Heart left ventricle (tissue), 16 donors: Measurements from ENCODE around the gene CSF3R. TPM values are rescaled to one million over a fixed set of nuclear protein-coding genes. Genes with fewer than 3 reads are reported as not detected.
A peak's percentile ranks its signal among the peaks of the same experiment; 100 is the strongest.

Experiments
- ATAC-seq, 4 donors: fragments of 200-7000 bp; cut with Tn5 transposase; one replicate each; pipeline ENCODE4 v1.9.1; 2020 to 2022; ENCODE audit warnings: moderate library complexity in 4 of 4, mild to moderate bottlenecking in 3 of 4, moderate number of reproducible peaks in 1 of 4
- DNase-seq, 5 donors: peaks; one replicate each; pipeline ENCODE4 v3.0.0-alpha.2; 2020
- H3K27ac ChIP-seq, 12 donors: fragments of 200-600 bp; sonication (generic) in 4 of 12; one replicate each; pipeline versions ENCODE4 v1.5.0 to v1.8.0; 2016 to 2022; ENCODE audit warnings: mild to moderate bottlenecking in 2 of 12
- H3K27me3 ChIP-seq, 9 donors: fragments of 200-600 bp; sonication (generic) in 2 of 9; one replicate each; pipeline versions ENCODE4 v1.5.1 to v1.8.0; 2016 to 2022; ENCODE audit warnings: mild to moderate bottlenecking in 3 of 9
- H3K36me3 ChIP-seq, 9 donors: fragments of 200-600 bp; sonication (generic) in 2 of 9; one replicate each; pipeline versions ENCODE4 v1.5.0 to v1.8.0; 2018 to 2022; ENCODE audit warnings: mild to moderate bottlenecking in 2 of 9
- H3K4me1 ChIP-seq, 12 donors: fragments of 200-600 bp; sonication (generic) in 4 of 12; one replicate each; pipeline versions ENCODE4 v1.5.0 to v1.8.0; 2016 to 2022; ENCODE audit warnings: mild to moderate bottlenecking in 3 of 12
- H3K4me3 ChIP-seq, 12 donors: fragments of 200-600 bp; sonication (generic) in 4 of 12; one replicate each; pipeline versions ENCODE4 v1.5.0 to v1.8.0; 2017 to 2022; ENCODE audit warnings: mild to moderate bottlenecking in 9 of 12, moderate library complexity in 4 of 12
- H3K9me3 ChIP-seq, 12 donors: fragments of 200-600 bp; sonication (generic) in 4 of 12; one replicate each; pipeline versions ENCODE4 v1.5.0 to v1.8.0; 2016 to 2022; ENCODE audit warnings: mild to moderate bottlenecking in 1 of 12
- POLR2A ChIP-seq, 2 donors: fragments of 450-650 bp; IDR thresholded peaks; one replicate each; pipeline ENCODE4 v1.6.1; 2017; ENCODE audit warnings: antibody characterized with exemption in 2 of 2, mild to moderate bottlenecking in 2 of 2, moderate library complexity in 2 of 2
- WGBS, 4 donors: extraction: QIAGEN DNeasy Blood & Tissue Kit in 2 of 4; methylation state at CpG; one replicate each; pipeline versions ENCODE4 v1.1.5 to v1.1.7; 2013 to 2018; 5-methylcytosine and 5-hydroxymethylcytosine counted together
- intact Hi-C, 10 donors: fragments of 100-400 bp; cut with DNase I; formaldehyde crosslinking; loops; one replicate each; pipeline versions ENCODE4 v1.11.1 to v1.14.2; 2022
- polyA plus RNA-seq, 2 donors: library from polyadenylated mRNA; stranded (reverse); fragments of 200-250 nt; gene quantifications; one replicate each; pipeline ENCODE4 v1.2.3, GENCODE V29; 2013
- total RNA-seq, 9 donors: library from RNA; depleted of rRNA in 2 of 9; stranded (reverse); fragments of >200 nt in 2 of 9; fragmentation: NEBNext Ultra II Directional in 3 of 9; extraction: Animal tissue kit (Norgen Biotek cat#: 25700) in 3 of 9; gene quantifications; one replicate each; pipeline versions ENCODE4 v1.1.0 to v1.2.4, GENCODE V29; 2016 to 2023
- TF ChIP-seq, protein P1 (sequence below), 12 donors: fragments of 200-600 bp; sonication (generic) in 4 of 12; IDR thresholded peaks; one replicate each; pipeline versions ENCODE4 v1.5.0 to v1.8.0; 2018 to 2022; ENCODE audit warnings: antibody characterized with exemption in 12 of 12, mild to moderate bottlenecking in 5 of 12
- donor health status: ischemic (EF 13 %, LVEDD 7.1; RV severe dilation, severe dysfunction).
- donor health status: healthy with polysubstance abuse.
- donor health status: DM: no; HTN: yes; CAD: no.
- donor health status: DM: no; HTN: no; CAD: no.
- donor health status: ischemic (EF 25% LVEDD 6.9; RV normal size, moderate dysfunction).
- donor health status: ischemic (EF 25% LVEDD 5.7; RV mildly dilated, moderate dysfunction).
- donor health status: healthy.
- donor health status: DM: yes; HTN: yes; CAD: no.
- donor health status: ischemic (EF 35%, LVEDD 5.7; RV mildly dilated, moderate dysfunction).
- donor health status: nonischemic (EF 11% LVEDD 7.7; RV severe dilation, severe dysfunction).
- donor health status: DM: yes; HTN: yes; CAD: no.
- donor health status: PGD.
- donor health status: ischemic (EF 29% LVEDD 5.4; RV normal size, mild dysfunction).
- donor health status: nonischemic (EF 23%, LVEDD 6.1; RV moderate dilation, normal function).

The CSF3R gene
- total and polyA plus RNA-seq, 11 donors = 1.5 to 22.7 (median 4.1) TPM

- WGBS, 4 donors = 65 to 71% (median 70%) methylated on average over 9 to 12 of the region's 12 CpGs
- H3K36me3 ChIP-seq = no peaks in the 10 kb centered on the region
- no peak overlapping the region for H3K27ac ChIP-seq
- no peaks in the 10 kb centered on the region for H3K9me3 ChIP-seq
- intact Hi-C loops = no loop called here
- H3K4me1 ChIP-seq = no peaks in the 10 kb centered on the region
- H3K27me3 ChIP-seq = no peaks in the 10 kb centered on the region
- DNase-seq = no peak
- no peak for TF ChIP-seq POLR2A (IDR thresholded peaks at IDR 0.05)
- TF ChIP-seq, protein P1, sequence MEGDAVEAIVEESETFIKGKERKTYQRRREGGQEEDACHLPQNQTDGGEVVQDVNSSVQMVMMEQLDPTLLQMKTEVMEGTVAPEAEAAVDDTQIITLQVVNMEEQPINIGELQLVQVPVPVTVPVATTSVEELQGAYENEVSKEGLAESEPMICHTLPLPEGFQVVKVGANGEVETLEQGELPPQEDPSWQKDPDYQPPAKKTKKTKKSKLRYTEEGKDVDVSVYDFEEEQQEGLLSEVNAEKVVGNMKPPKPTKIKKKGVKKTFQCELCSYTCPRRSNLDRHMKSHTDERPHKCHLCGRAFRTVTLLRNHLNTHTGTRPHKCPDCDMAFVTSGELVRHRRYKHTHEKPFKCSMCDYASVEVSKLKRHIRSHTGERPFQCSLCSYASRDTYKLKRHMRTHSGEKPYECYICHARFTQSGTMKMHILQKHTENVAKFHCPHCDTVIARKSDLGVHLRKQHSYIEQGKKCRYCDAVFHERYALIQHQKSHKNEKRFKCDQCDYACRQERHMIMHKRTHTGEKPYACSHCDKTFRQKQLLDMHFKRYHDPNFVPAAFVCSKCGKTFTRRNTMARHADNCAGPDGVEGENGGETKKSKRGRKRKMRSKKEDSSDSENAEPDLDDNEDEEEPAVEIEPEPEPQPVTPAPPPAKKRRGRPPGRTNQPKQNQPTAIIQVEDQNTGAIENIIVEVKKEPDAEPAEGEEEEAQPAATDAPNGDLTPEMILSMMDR (IDR thresholded peaks at IDR 0.05) = no peak
- no peak for ATAC-seq
- no peak overlapping the region for H3K4me3 ChIP-seq
Observed at GRCh38 chr1:36520771-36521420, 38.2 kb upstream of the CSF3R start.

- intact Hi-C loops = no loop called here
- no peak for DNase-seq
- 67 to 81% (median 73%) methylated on average over 8 of the region's 8 CpGs for WGBS, 4 donors
Observed at GRCh38 chr1:36520056-36520455, 37.3 kb upstream of the CSF3R start.

GRCh38 chr1:36517011-36517771 is 34.5 kb upstream of the CSF3R start:
- no peaks in the 10 kb centered on the region for H3K9me3 ChIP-seq
- 52 to 59% (median 55%) methylated on average over 16 of the region's 16 CpGs for WGBS, 4 donors
- no peak for ATAC-seq
- no peaks in the 10 kb centered on the region for H3K36me3 ChIP-seq
- no peak overlapping the region for H3K4me3 ChIP-seq
- H3K27ac ChIP-seq = no peak overlapping the region
- H3K4me1 ChIP-seq = no peaks in the 10 kb centered on the region
- intact Hi-C loops = loop anchor here in 3 of 10 donors (5.0 to 10.0 kb wide), 3 partner anchors 520 to 918 kb away; no protein-coding TSS in a partner anchor
- no peak for TF ChIP-seq POLR2A (IDR thresholded peaks at IDR 0.05)
- TF ChIP-seq, protein P1 (IDR thresholded peaks at IDR 0.05) = no peak
- no peak for DNase-seq
- H3K27me3 ChIP-seq = peaks cover 0 to 13% (median 0%) of the 10 kb centered on the region in 9 donors

More at GRCh38 chr1:36520056-36520455, 37.3 kb upstream of the CSF3R start:
- Histone ChIP-seq H3K27me3 (peaks cover 0 to 3% (median 0%) of the 10 kb centered on the region in 9 donors), H3K4me3 (no peak overlapping the region), H3K27ac (no peak overlapping the region), H3K36me3 (no peaks in the 10 kb centered on the region), H3K9me3 (no peaks in the 10 kb centered on the region), H3K4me1 (no peaks in the 10 kb centered on the region)
- TF ChIP-seq, protein P1 (IDR thresholded peaks at IDR 0.05) = no peak
- TF ChIP-seq POLR2A (IDR thresholded peaks at IDR 0.05) = no peak
- ATAC-seq = no peak

GRCh38 chr1:36516372-36517010 is 33.8 kb upstream of the CSF3R start:
- no peak overlapping the region for H3K4me3 ChIP-seq
- H3K27ac ChIP-seq = no peak overlapping the region
- H3K27me3 ChIP-seq = peaks cover 0 to 16% (median 0%) of the 10 kb centered on the region in 9 donors
- no peaks in the 10 kb centered on the region for H3K4me1 ChIP-seq
- WGBS, 4 donors = 56 to 68% (median 59%) methylated on average over 6 to 10 of the region's 10 CpGs
- ATAC-seq (peak in 3 of 4 donors; percentile 36 to 68 (median 67)), DNase-seq (peak in 4 of 5 donors; percentile 22 to 71 (median 46))
- no peaks in the 10 kb centered on the region for H3K36me3 ChIP-seq
- TF ChIP-seq, protein P1 (IDR thresholded peaks at IDR 0.05) = peak; percentile 46 to 80 (median 66)
- TF ChIP-seq POLR2A (IDR thresholded peaks at IDR 0.05) = no peak
- H3K9me3 ChIP-seq = no peaks in the 10 kb centered on the region
- intact Hi-C loops = loop anchor here in 3 of 10 donors (5.0 to 10.0 kb wide), 3 partner anchors 521 to 918 kb away; no protein-coding TSS in a partner anchor
